ENCODE results near the gene CDCA8.
"Not testable (repeated sequence)": the region's sequence is repeated elsewhere in the genome, so short reads cannot be mapped to it uniquely, and the experiment has no call there.

The CDCA8 gene

GRCh38 chr1:37726751-37727585 is 34.7 kb downstream of the CDCA8 start:
- DNase-seq, result no peak
- TF ChIP-seq GATA1 (IDR thresholded peaks at IDR 0.05; ENCODE audit: low read depth, low read length) (no peak), POLR2A (IDR thresholded peaks at IDR 0.05; ENCODE audit: low read length) (no peak)

DNA sequence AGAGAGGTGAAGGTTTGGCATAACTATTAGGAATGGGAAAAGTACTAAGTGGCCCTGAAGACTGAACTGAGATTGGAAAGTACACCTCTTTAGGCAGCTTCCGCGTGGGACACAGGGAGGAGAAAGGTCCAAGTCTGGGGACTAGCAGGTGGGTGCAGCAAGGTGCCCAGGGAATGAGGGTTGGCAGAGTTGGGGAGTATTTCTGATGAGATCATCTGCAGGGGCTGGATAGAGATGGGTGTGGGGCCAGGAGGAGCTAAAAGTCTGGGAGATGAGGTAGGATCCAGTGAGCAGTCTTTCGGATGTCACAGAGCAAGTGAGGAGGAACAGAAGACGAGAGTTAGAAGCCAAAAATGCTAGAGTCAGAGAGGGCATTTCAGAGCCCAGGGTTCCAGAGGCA is 36.1 kb downstream of the CDCA8 start:
- no peak for TF ChIP-seq GATA1 (IDR thresholded peaks at IDR 0.05; ENCODE audit: low read depth, low read length)
- no peak for TF ChIP-seq POLR2A (IDR thresholded peaks at IDR 0.05; ENCODE audit: low read length)
- DNase-seq, result no peak

DNA sequence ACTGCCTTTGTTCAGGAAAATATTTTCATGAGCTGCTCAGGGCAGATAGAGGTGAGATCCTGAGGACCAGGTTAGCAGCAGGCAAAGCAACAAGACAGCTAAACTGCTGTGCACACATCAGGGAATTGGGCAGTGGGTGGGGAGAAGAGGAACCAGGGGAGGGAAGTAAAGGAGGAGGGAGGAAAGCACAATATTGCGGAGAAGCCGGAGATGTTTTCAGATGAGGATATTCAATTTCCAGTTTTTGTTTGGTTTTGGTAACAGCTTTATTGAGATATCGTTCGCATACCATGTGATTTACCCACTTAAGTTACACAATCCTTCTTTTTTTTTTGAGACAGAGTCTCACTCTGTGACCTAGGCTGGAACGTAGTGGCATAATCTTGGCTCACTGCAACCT is 38.1 kb downstream of the CDCA8 start:
- DNase-seq, result no peak
- no peak for TF ChIP-seq POLR2A (IDR thresholded peaks at IDR 0.05; ENCODE audit: low read length)
- TF ChIP-seq GATA1 (IDR thresholded peaks at IDR 0.05; ENCODE audit: low read depth, low read length), result no peak

- DNase-seq, result no peak
- TF ChIP-seq POLR2A (IDR thresholded peaks at IDR 0.05; ENCODE audit: low read length) (no peak), GATA1 (IDR thresholded peaks at IDR 0.05; ENCODE audit: low read depth, low read length) (no peak)
Measured at GRCh38 chr1:37731312-37732019, 39.1 kb downstream of the CDCA8 start.

DNA sequence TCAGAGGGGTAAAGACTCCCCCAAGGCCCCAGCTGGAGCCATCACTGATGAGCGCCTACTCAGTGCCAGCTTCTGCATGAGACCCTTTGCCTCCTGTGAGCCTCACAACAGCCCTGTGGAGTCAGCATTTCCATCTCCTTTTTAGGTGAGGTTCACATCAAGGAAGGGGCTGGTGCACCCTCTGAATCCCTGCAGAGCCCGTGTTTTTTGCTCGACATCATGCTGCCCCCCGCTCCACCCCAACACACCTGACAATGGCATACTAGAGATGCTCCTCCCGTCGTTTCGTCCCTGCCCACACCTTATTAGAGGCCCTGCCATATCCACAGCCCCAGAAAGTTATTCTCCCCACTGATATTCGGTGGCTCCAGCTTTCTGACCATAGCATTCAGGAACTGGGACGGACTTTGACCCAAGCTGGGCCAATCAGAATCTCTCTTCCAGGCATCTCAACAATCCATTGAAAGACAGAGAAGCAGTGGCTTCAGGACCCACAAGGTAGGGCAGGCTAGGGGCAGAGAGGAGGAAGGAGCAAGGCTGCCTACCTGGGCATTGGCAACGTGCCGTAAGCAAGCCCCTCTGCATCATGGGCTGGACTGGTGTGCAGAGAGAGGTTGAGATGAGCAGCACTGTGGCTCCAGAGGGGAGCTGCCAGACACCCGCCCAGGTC is 39.9 kb downstream of the CDCA8 start:
- TF ChIP-seq GATA1 (IDR thresholded peaks at IDR 0.05; ENCODE audit: low read depth, low read length), result no peak
- no peak for TF ChIP-seq POLR2A (IDR thresholded peaks at IDR 0.05; ENCODE audit: low read length)
- DNase-seq, result no peak

DNA sequence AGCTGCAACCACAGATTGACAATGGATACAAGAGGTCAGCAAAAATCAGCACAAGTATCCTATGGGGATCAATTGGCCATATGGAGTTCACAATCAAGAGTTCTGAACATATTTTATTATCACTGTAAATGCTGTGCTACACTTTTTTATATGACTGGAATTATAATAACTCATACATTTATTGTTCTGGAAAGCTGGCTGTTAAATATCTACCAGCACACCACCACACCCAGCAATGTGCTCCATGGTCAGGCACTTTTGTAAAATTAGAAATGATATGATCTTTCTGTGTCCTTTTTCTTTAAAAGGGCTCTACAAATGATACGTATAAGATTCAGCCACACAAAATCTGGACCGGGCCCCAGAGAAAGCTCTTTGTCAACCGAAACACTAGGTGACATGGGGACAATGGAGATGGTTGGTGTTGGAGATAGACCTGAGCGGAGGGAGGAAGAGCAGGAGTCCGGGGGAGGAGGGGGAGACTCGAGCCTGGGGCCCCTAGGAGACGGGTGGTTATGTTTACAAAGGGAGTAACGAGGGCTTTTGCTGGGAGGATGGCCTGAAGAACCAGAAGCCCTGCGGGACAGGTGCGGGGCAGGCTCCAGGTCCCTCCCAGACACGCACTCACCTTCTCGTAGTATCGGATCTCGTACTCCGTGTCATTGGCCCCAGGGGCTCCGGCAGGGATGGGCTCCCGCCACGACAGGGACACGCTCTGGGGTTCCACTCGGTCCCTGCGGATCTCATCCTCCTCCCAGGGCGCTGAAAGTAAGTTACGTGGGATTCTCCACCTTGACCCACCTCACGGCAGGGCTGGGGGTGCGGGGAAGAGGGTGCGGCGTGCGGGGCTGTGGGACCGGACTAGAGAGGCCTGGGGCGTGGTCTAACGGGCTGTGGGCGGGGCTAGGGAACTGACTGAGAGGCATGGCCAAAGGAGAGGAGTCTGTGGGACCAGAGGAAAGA is 42.6 kb downstream of the CDCA8 start:
- DNase-seq, result peak; percentile 13 to 34
- TF ChIP-seq GATA1 (IDR thresholded peaks at IDR 0.05; ENCODE audit: low read depth, low read length) (no peak), POLR2A (IDR thresholded peaks at IDR 0.05; ENCODE audit: low read length) (no peak)

GRCh38 chr1:37737975-37738374 is 45.7 kb downstream of the CDCA8 start:
- not testable (repeated sequence) for DNase-seq

DNA sequence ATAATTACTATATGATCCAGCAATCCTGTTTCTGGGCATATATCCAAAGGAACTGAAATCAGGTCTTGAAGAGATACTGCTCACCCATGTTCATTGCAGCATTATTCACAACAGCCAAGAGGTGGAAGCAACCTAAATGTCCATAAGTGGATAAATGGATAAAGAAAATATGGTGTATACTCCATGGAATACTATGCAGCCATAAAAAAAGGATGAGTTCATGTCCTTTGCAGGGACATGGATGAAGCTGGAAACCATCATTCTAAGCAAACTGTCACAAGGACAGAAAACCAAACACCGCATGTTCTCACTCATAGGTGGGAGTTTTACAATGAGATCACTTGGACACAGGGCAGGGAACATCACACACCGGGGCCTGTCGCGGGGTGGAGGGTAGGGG is 46.3 kb downstream of the CDCA8 start:
- DNase-seq, result not testable (repeated sequence)

DNA sequence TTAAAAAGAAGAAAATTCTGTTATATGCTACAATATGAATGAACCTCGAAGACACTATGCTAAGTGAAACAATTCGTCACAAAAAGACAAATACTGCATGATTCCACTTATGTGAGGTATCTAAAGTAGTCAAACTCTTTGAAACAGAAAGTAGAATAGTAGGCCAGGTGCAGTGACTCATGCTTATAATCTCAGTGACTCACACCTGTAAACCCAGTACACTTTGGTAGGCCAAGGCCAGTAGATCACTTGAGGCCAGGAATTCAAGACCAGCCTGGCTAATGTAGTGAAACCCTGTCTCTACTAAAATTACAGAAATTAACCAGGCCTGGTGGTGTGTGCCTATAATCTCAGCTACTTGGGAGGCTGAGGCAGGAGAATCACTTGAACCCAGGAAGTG is 46.9 kb downstream of the CDCA8 start:
- TF ChIP-seq POLR2A (IDR thresholded peaks at IDR 0.05; ENCODE audit: low read length), result no peak
- TF ChIP-seq GATA1 (IDR thresholded peaks at IDR 0.05; ENCODE audit: low read depth, low read length), result no peak
- DNase-seq, result no peak

- DNase-seq, result no peak
- TF ChIP-seq GATA1 (IDR thresholded peaks at IDR 0.05; ENCODE audit: low read depth, low read length), result no peak
Measured at GRCh38 chr1:37741130-37741529, 48.8 kb downstream of the CDCA8 start.

DNA sequence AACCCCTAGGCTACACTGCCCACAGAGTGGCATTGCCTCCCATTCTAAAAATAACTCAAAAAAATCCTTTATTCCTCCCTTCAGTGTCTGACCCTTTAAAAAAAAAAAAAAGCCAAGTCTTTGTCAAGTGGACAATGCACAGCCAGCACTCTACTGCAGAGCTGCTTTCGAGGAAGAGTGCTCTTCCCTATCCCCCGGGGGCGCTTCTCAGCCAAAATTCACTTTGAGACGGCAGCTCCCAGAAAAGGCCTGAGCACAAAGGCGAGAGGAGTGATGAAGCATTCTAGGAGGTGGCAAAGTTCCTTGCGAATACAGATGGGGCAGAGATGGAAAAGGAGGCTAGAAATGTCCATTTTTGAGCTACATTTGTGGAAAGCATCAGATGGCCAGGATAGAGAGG is 49.3 kb downstream of the CDCA8 start:
- TF ChIP-seq POLR2A (IDR thresholded peaks at IDR 0.05; ENCODE audit: low read length) (no peak), GATA1 (IDR thresholded peaks at IDR 0.05; ENCODE audit: low read depth, low read length) (no peak)
- DNase-seq, result no peak

- no peak for TF ChIP-seq GATA1 (IDR thresholded peaks at IDR 0.05; ENCODE audit: low read depth, low read length)
- no peak for TF ChIP-seq POLR2A (IDR thresholded peaks at IDR 0.05; ENCODE audit: low read length)
Measured at GRCh38 chr1:37746806-37747205, 54.5 kb downstream of the CDCA8 start.

GRCh38 chr1:37748565-37748964 is 56.2 kb downstream of the CDCA8 start:
- TF ChIP-seq POLR2A (IDR thresholded peaks at IDR 0.05; ENCODE audit: low read length), result no peak
- TF ChIP-seq GATA1 (IDR thresholded peaks at IDR 0.05; ENCODE audit: low read depth, low read length), result no peak
- no peak for DNase-seq

More at GRCh38 chr1:37746806-37747205, 54.5 kb downstream of the CDCA8 start:
- no peak for DNase-seq

- TF ChIP-seq GATA1 (IDR thresholded peaks at IDR 0.05; ENCODE audit: low read depth, low read length), result no peak
- TF ChIP-seq POLR2A (IDR thresholded peaks at IDR 0.05; ENCODE audit: low read length), result no peak
Measured at GRCh38 chr1:37752213-37752582, 59.9 kb downstream of the CDCA8 start.

More at GRCh38 chr1:37752213-37752582, 59.9 kb downstream of the CDCA8 start:
- no peak for DNase-seq
